Heart left ventricle (tissue), 16 donors: ENCODE results near the gene UGT1A10. TPM values are rescaled to one million over a fixed set of nuclear protein-coding genes. Genes with fewer than 3 reads are reported as not detected.

Experiments used
- ATAC-seq, 4 donors: fragments of 200-7000 bp; cut with Tn5 transposase; one replicate each; pipeline ENCODE4 v1.9.1; 2020 to 2022; ENCODE audit warnings: moderate library complexity in 4 of 4, mild to moderate bottlenecking in 3 of 4, moderate number of reproducible peaks in 1 of 4
- DNase-seq, 5 donors: peaks; one replicate each; pipeline ENCODE4 v3.0.0-alpha.2; 2020
- H3K27ac ChIP-seq, 12 donors: fragments of 200-600 bp; sonication (generic) in 4 of 12; one replicate each; pipeline versions ENCODE4 v1.5.0 to v1.8.0; 2016 to 2022; ENCODE audit warnings: mild to moderate bottlenecking in 2 of 12
- H3K27me3 ChIP-seq, 9 donors: fragments of 200-600 bp; sonication (generic) in 2 of 9; one replicate each; pipeline versions ENCODE4 v1.5.1 to v1.8.0; 2016 to 2022; ENCODE audit warnings: mild to moderate bottlenecking in 3 of 9
- H3K36me3 ChIP-seq, 9 donors: fragments of 200-600 bp; sonication (generic) in 2 of 9; one replicate each; pipeline versions ENCODE4 v1.5.0 to v1.8.0; 2018 to 2022; ENCODE audit warnings: mild to moderate bottlenecking in 2 of 9
- H3K4me1 ChIP-seq, 12 donors: fragments of 200-600 bp; sonication (generic) in 4 of 12; one replicate each; pipeline versions ENCODE4 v1.5.0 to v1.8.0; 2016 to 2022; ENCODE audit warnings: mild to moderate bottlenecking in 3 of 12
- H3K4me3 ChIP-seq, 12 donors: fragments of 200-600 bp; sonication (generic) in 4 of 12; one replicate each; pipeline versions ENCODE4 v1.5.0 to v1.8.0; 2017 to 2022; ENCODE audit warnings: mild to moderate bottlenecking in 9 of 12, moderate library complexity in 4 of 12
- H3K9me3 ChIP-seq, 12 donors: fragments of 200-600 bp; sonication (generic) in 4 of 12; one replicate each; pipeline versions ENCODE4 v1.5.0 to v1.8.0; 2016 to 2022; ENCODE audit warnings: mild to moderate bottlenecking in 1 of 12
- POLR2A ChIP-seq, 2 donors: fragments of 450-650 bp; IDR thresholded peaks; one replicate each; pipeline ENCODE4 v1.6.1; 2017; ENCODE audit warnings: antibody characterized with exemption in 2 of 2, mild to moderate bottlenecking in 2 of 2, moderate library complexity in 2 of 2
- WGBS, 4 donors: extraction: QIAGEN DNeasy Blood & Tissue Kit in 2 of 4; methylation state at CpG; one replicate each; pipeline versions ENCODE4 v1.1.5 to v1.1.7; 2013 to 2018; 5-methylcytosine and 5-hydroxymethylcytosine counted together
- intact Hi-C, 10 donors: fragments of 100-400 bp; cut with DNase I; formaldehyde crosslinking; loops; one replicate each; pipeline versions ENCODE4 v1.11.1 to v1.14.2; 2022
- polyA plus RNA-seq, 2 donors: library from polyadenylated mRNA; stranded (reverse); fragments of 200-250 nt; gene quantifications; one replicate each; pipeline ENCODE4 v1.2.3, GENCODE V29; 2013
- total RNA-seq, 9 donors: library from RNA; depleted of rRNA in 2 of 9; stranded (reverse); fragments of >200 nt in 2 of 9; fragmentation: NEBNext Ultra II Directional in 3 of 9; extraction: Animal tissue kit (Norgen Biotek cat#: 25700) in 3 of 9; gene quantifications; one replicate each; pipeline versions ENCODE4 v1.1.0 to v1.2.4, GENCODE V29; 2016 to 2023
- TF ChIP-seq, protein P1 (sequence below), 12 donors: fragments of 200-600 bp; sonication (generic) in 4 of 12; IDR thresholded peaks; one replicate each; pipeline versions ENCODE4 v1.5.0 to v1.8.0; 2018 to 2022; ENCODE audit warnings: antibody characterized with exemption in 12 of 12, mild to moderate bottlenecking in 5 of 12
- donor health status: ischemic (EF 13 %, LVEDD 7.1; RV severe dilation, severe dysfunction).
- donor health status: healthy with polysubstance abuse.
- donor health status: DM: no; HTN: yes; CAD: no.
- donor health status: DM: no; HTN: no; CAD: no.
- donor health status: ischemic (EF 25% LVEDD 6.9; RV normal size, moderate dysfunction).
- donor health status: ischemic (EF 25% LVEDD 5.7; RV mildly dilated, moderate dysfunction).
- donor health status: healthy.
- donor health status: DM: yes; HTN: yes; CAD: no.
- donor health status: ischemic (EF 35%, LVEDD 5.7; RV mildly dilated, moderate dysfunction).
- donor health status: nonischemic (EF 11% LVEDD 7.7; RV severe dilation, severe dysfunction).
- donor health status: DM: yes; HTN: yes; CAD: no.
- donor health status: PGD.
- donor health status: ischemic (EF 29% LVEDD 5.4; RV normal size, mild dysfunction).
- donor health status: nonischemic (EF 23%, LVEDD 6.1; RV moderate dilation, normal function).

The UGT1A10 gene
- total and polyA plus RNA-seq, 11 donors, result not detected

DNA sequence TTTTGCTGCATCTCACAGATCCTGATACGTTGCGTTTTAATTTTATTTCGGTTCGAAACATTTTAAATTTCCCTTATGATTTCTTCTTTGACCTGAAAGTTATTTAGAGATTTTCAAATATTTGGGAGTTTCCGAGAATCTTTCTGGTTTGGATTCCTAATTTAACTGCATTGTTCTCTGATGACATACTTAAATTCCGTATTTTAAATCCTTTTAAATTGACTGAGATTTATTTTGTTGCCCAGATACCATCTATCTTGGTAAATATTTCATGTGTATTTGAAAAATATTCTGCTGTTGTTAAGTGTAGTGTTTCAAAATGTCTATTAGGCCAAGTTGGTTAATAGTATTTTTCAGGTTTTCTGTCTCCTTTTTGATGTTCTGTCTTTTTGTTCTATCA, 179.6 kb downstream of the UGT1A10 start:
- no peak for ATAC-seq
- H3K4me1 ChIP-seq, result no peaks in the 10 kb centered on the region
- WGBS, 4 donors, result 82 to 93% (median 92%) methylated on average over 6 of the region's 6 CpGs

GRCh38 chr2:233816334-233816733, 180.1 kb downstream of the UGT1A10 start:
- no peak for DNase-seq
- H3K9me3 ChIP-seq, result peaks cover 0 to 8% (median 0%) of the 10 kb centered on the region in 12 donors
- H3K4me3 ChIP-seq, result no peak overlapping the region
- H3K4me1 ChIP-seq, result no peaks in the 10 kb centered on the region
- H3K36me3 ChIP-seq, result no peaks in the 10 kb centered on the region
- no peak for TF ChIP-seq POLR2A (IDR thresholded peaks at IDR 0.05)
- TF ChIP-seq, protein P1, sequence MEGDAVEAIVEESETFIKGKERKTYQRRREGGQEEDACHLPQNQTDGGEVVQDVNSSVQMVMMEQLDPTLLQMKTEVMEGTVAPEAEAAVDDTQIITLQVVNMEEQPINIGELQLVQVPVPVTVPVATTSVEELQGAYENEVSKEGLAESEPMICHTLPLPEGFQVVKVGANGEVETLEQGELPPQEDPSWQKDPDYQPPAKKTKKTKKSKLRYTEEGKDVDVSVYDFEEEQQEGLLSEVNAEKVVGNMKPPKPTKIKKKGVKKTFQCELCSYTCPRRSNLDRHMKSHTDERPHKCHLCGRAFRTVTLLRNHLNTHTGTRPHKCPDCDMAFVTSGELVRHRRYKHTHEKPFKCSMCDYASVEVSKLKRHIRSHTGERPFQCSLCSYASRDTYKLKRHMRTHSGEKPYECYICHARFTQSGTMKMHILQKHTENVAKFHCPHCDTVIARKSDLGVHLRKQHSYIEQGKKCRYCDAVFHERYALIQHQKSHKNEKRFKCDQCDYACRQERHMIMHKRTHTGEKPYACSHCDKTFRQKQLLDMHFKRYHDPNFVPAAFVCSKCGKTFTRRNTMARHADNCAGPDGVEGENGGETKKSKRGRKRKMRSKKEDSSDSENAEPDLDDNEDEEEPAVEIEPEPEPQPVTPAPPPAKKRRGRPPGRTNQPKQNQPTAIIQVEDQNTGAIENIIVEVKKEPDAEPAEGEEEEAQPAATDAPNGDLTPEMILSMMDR (IDR thresholded peaks at IDR 0.05), result no peak
- whole genome bisulfite sequencing, 4 donors, result 33 to 39% (median 36%) methylated on average over 2 of the region's 2 CpGs
- intact Hi-C loops, result no loop called here
- ATAC-seq, result no peak
- H3K27me3 ChIP-seq, result peaks cover 0 to 6% (median 0%) of the 10 kb centered on the region in 9 donors
- H3K27ac ChIP-seq, result no peak overlapping the region

More for the DNA sequence above, 179.6 kb downstream of the UGT1A10 start:
- DNase-seq, result no peak
- Histone ChIP-seq H3K27ac (no peak overlapping the region), H3K36me3 (no peaks in the 10 kb centered on the region), H3K4me3 (no peak overlapping the region), H3K9me3 (peaks cover 0 to 8% (median 0%) of the 10 kb centered on the region in 12 donors), H3K27me3 (peaks cover 0 to 6% (median 0%) of the 10 kb centered on the region in 9 donors)
- intact Hi-C loops, result no loop called here
- TF ChIP-seq POLR2A (IDR thresholded peaks at IDR 0.05), result no peak
- TF ChIP-seq, protein P1 (IDR thresholded peaks at IDR 0.05), result no peak

- TF ChIP-seq, protein P1 (IDR thresholded peaks at IDR 0.05), result no peak
- no peak for TF ChIP-seq POLR2A (IDR thresholded peaks at IDR 0.05)
These were observed 180.5 kb downstream of the UGT1A10 start for GRCh38 chr2:233816771-233817170.

DNA sequence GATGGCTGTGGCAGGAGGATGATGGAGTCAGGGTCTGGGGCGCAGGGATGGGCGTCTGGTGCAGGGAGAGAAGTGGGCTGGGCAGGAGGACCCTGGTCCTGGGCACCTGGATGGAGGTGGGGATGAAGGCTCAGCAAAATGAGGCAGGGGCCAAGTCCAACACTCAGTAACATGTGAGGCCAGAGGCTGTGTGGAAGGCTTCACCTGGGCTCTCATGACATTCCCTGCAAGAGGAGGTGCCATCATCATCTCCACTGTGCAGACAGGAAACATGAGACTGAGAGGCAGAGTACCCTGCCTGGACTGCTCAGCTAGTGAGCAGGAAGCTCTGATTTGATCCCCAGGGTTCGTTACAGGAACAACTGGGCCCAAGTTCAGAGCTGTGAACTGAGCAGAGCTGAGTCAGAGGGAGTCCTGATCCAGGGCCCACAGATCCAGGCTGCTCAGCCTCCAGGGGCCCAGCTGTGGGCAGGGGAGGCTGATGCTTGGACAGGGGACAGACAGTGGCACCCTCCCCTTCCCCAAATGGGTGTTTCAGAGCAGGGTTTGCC, 181.2 kb downstream of the UGT1A10 start:
- WGBS, 4 donors, result 79 to 85% (median 80%) methylated on average over 3 of the region's 3 CpGs
- TF ChIP-seq, protein P1 (IDR thresholded peaks at IDR 0.05), result no peak
- no peak for TF ChIP-seq POLR2A (IDR thresholded peaks at IDR 0.05)
- no peak overlapping the region for H3K4me3 ChIP-seq
- H3K27ac ChIP-seq, result no peak overlapping the region
- H3K36me3 ChIP-seq, result no peaks in the 10 kb centered on the region
- H3K9me3 ChIP-seq, result peaks cover 0 to 8% (median 0%) of the 10 kb centered on the region in 12 donors
- DNase-seq (peak in 1 of 5 donors; percentile 42), ATAC-seq (no peak)
- intact Hi-C loops, result no loop called here
- peaks cover 0 to 6% (median 0%) of the 10 kb centered on the region in 9 donors for H3K27me3 ChIP-seq
- H3K4me1 ChIP-seq, result no peaks in the 10 kb centered on the region

More at GRCh38 chr2:233816771-233817170, 180.5 kb downstream of the UGT1A10 start:
- Histone ChIP-seq H3K4me3 (no peak overlapping the region), H3K36me3 (no peaks in the 10 kb centered on the region), H3K9me3 (peaks cover 0 to 8% (median 0%) of the 10 kb centered on the region in 12 donors), H3K27me3 (peaks cover 0 to 6% (median 0%) of the 10 kb centered on the region in 9 donors), H3K27ac (no peak overlapping the region), H3K4me1 (no peaks in the 10 kb centered on the region)
- peak in 1 of 5 donors; percentile 47 for DNase-seq
- whole genome bisulfite sequencing, 4 donors, result 70 to 74% (median 72%) methylated on average over 4 of the region's 4 CpGs
- intact Hi-C loops, result no loop called here
- ATAC-seq, result no peak
